GM23338 (cell line): ENCODE measurements around the gene EVC. TPM values are rescaled to one million over a fixed set of nuclear protein-coding genes. Genes with fewer than 3 reads are reported as not detected.

Experiments
- ATAC-seq: fragments of 200-7000 bp; cut with Tn5 transposase; 3 replicates; pipeline ENCODE4 v1.9.1; 2020
- DNase-seq: peaks from one replicate; pipeline ENCODE4 v3.0.0-alpha.2; 2015; ENCODE audit warnings: low spot score
- H2AFZ ChIP-seq: fragments of 200-600 bp; sonication (generic); 2 replicates; pipeline ENCODE4 v1.8.0; 2016; ENCODE audit warnings: antibody characterized with exemption, mild to moderate bottlenecking, moderate library complexity
- H3F3A ChIP-seq: fragments of 200-600 bp; sonication (generic); replicated peaks from 2 replicates; pipeline ENCODE4 v1.8.0; 2017; ENCODE audit warnings: antibody characterized with exemption, mixed run types, low read depth
- H3K27ac ChIP-seq: fragments of 200-600 bp; sonication (generic); 2 replicates; pipeline ENCODE4 v1.6.1; 2016; ENCODE audit warnings: low read depth
- H3K27me3 ChIP-seq: fragments of 200-600 bp; sonication (generic); 2 replicates; pipeline ENCODE4 v1.8.0; 2016; ENCODE audit warnings: mild to moderate bottlenecking, mixed run types, moderate library complexity; ENCODE audit not compliant: insufficient read depth
- H3K36me3 ChIP-seq: fragments of 200-600 bp; sonication (generic); 2 replicates; pipeline ENCODE4 v1.8.0; 2016; ENCODE audit warnings: mild to moderate bottlenecking; ENCODE audit not compliant: insufficient read depth
- H3K4me1 ChIP-seq: fragments of 200-600 bp; sonication (generic); 2 replicates; pipeline ENCODE4 v1.8.0; 2016; ENCODE audit warnings: mild to moderate bottlenecking, moderate library complexity; ENCODE audit not compliant: insufficient read depth
- H3K4me2 ChIP-seq: fragments of 200-600 bp; sonication (generic); 2 replicates; pipeline ENCODE4 v1.7.1; 2017; ENCODE audit warnings: mixed run types
- H3K4me3 ChIP-seq: fragments of 200-600 bp; sonication (generic); 2 replicates; pipeline ENCODE4 v1.6.1; 2016; ENCODE audit warnings: mixed run types
- H3K79me2 ChIP-seq: fragments of 200-600 bp; sonication (generic); replicated peaks from 2 replicates; pipeline ENCODE4 v1.8.0; 2017; ENCODE audit warnings: mild to moderate bottlenecking; ENCODE audit not compliant: insufficient read depth
- H3K9me2 ChIP-seq: fragments of 200-600 bp; sonication (generic); 2 replicates; pipeline ENCODE4 v1.8.0; 2017; ENCODE audit not compliant: insufficient read depth
- H4K20me1 ChIP-seq: fragments of 200-600 bp; sonication (generic); replicated peaks from 2 replicates; pipeline ENCODE4 v1.8.0; 2017; ENCODE audit warnings: mild to moderate bottlenecking; ENCODE audit not compliant: insufficient read depth
- H3K27ac Mint-ChIP-seq: 2 replicates; pipeline ENCODE4 v1.8.0; 2020; ENCODE audit warnings: inconsistent platforms, mild to moderate bottlenecking, moderate library complexity, mixed read lengths
- H3K27me3 Mint-ChIP-seq: 3 replicates; pipeline ENCODE4 v1.8.0; 2022; ENCODE audit warnings: low read depth, mild to moderate bottlenecking, moderate library complexity, mixed read lengths, inconsistent platforms; ENCODE audit not compliant: insufficient read depth, poor library complexity
- H3K36me3 Mint-ChIP-seq: 3 replicates; pipeline ENCODE4 v1.8.0; 2021; ENCODE audit warnings: low read depth, mild to moderate bottlenecking, inconsistent platforms, moderate library complexity, mixed read lengths
- H3K4me1 Mint-ChIP-seq: 3 replicates; pipeline ENCODE4 v1.8.0; 2020; ENCODE audit warnings: mild to moderate bottlenecking, inconsistent platforms, mixed read lengths
- H3K4me3 Mint-ChIP-seq: 3 replicates; pipeline ENCODE4 v1.8.0; 2021; ENCODE audit warnings: moderate library complexity, mild to moderate bottlenecking, inconsistent platforms, mixed read lengths
- H3K9me3 Mint-ChIP-seq: 3 replicates; pipeline ENCODE4 v1.8.0; 2020; ENCODE audit warnings: moderate library complexity, mild to moderate bottlenecking, inconsistent platforms, mixed read lengths
- CTCF ChIP-seq, 2 experiments: fragments of 200-600 bp in 1 of 2; sonication (generic) in 1 of 2; conservative IDR thresholded peaks; 2 replicates each; pipeline versions ENCODE4 v1.5.1 to v1.6.1; 2016 to 2017; ENCODE audit warnings: antibody characterized with exemption in 2 of 2, low read depth in 2 of 2, mild to moderate bottlenecking in 2 of 2, moderate library complexity in 1 of 2
- EZH2phosphoT487 ChIP-seq: fragments of 200-600 bp; sonication (generic); IDR thresholded peaks from one replicate; pipeline ENCODE4 v1.8.1; 2018; ENCODE audit warnings: antibody characterized with exemption; ENCODE audit not compliant: unreplicated experiment
- JUNB ChIP-seq: IDR thresholded peaks from one replicate; pipeline ENCODE4 v1.6.1; 2016; ENCODE audit warnings: antibody characterized with exemption; ENCODE audit not compliant: unreplicated experiment
- ZNF114 ChIP-seq: fragments of 250-450 bp; sonication (Bioruptor Pico); IDR thresholded peaks from 2 replicates; pipeline ENCODE4 v1.5.0; 2020; ENCODE audit warnings: mild to moderate bottlenecking, moderate library complexity
- ZNF331 ChIP-seq: fragments of 250-450 bp; sonication (Bioruptor Pico); IDR thresholded peaks from 2 replicates; pipeline ENCODE4 v1.5.0; 2020; ENCODE audit warnings: low read depth, mild to moderate bottlenecking, moderate library complexity
- ZNF462 ChIP-seq: fragments of 250-450 bp; sonication (Bioruptor Pico); IDR thresholded peaks from 2 replicates; pipeline ENCODE4 v1.5.0; 2020; ENCODE audit warnings: mild to moderate bottlenecking, moderate library complexity
- polyA plus RNA-seq: library from polyadenylated mRNA; unstranded; fragments of >200 nt; fragmentation: Nextera tagmentation; extraction: Ambion mirVana; gene quantifications from 2 replicates; pipeline ENCODE4 v1.2.1, GENCODE V29; 2016
- total RNA-seq: library from RNA; depleted of rRNA; stranded (reverse); fragments of >200 nt; shearing (Covaris generic); gene quantifications from 2 replicates; pipeline ENCODE4 v1.2.3, GENCODE V29; 2014
- TF ChIP-seq, protein P1 (sequence below): IDR thresholded peaks from 2 replicates; pipeline ENCODE4 v1.6.1; 2016; ENCODE audit warnings: antibody characterized with exemption

The EVC gene
- total and polyA plus RNA-seq, 2 experiments from 2014 or later, result 1.7 to 12.8 TPM

DNA sequence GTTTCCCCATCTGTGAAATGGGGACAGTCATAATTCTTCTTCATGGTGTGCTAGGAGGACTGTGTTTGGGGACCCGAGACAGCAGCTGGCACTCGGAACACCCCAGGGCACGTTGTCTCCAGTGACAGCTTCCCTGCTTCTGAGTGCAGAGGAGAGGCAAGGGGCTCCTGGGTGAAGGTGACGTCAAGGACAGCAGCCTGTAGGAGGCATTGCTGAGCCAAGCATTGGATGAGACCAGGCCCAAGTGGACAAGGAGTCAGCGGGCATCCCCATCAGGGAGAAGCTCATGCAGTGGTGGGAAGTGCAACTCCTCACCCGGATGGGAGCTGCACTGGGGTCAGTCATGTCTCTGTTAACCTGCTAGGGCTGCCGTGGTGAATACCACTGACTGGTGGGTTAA, 46.1 kb downstream of the EVC start (continued):
- TF ChIP-seq ZNF462 (CRISPR knock-in tag) (no peak), ZNF114 (no peak)

GRCh38 chr4:5757536-5757935, 46.5 kb downstream of the EVC start:
- Histone ChIP-seq H2AFZ (no peak overlapping the region), H3K79me2 (no peaks in the 10 kb centered on the region), H3K4me1 (peaks cover 7% of the 10 kb centered on the region), H3K9me2 (no peaks in the 10 kb centered on the region), H3K4me2 (no peak overlapping the region), H3K27ac (no peak overlapping the region), H4K20me1 (no peaks in the 10 kb centered on the region), H3K4me3 (no peak overlapping the region), H3K36me3 (no peaks in the 10 kb centered on the region), H3K27me3 (no peaks in the 10 kb centered on the region), H3F3A (no peaks in the 10 kb centered on the region)
- ATAC-seq, result no peak
- H3K36me3 Mint-ChIP-seq, result peaks cover 44% of the 10 kb centered on the region
- H3K4me3 Mint-ChIP-seq, result no peak overlapping the region
- peaks cover 27% of the 10 kb centered on the region for H3K4me1 Mint-ChIP-seq
- H3K9me3 Mint-ChIP-seq, result no peaks in the 10 kb centered on the region
- no peak overlapping the region for H3K27ac Mint-ChIP-seq
- no peak for DNase-seq
- H3K27me3 Mint-ChIP-seq, result peaks cover 4% of the 10 kb centered on the region
- TF ChIP-seq, protein P1, sequence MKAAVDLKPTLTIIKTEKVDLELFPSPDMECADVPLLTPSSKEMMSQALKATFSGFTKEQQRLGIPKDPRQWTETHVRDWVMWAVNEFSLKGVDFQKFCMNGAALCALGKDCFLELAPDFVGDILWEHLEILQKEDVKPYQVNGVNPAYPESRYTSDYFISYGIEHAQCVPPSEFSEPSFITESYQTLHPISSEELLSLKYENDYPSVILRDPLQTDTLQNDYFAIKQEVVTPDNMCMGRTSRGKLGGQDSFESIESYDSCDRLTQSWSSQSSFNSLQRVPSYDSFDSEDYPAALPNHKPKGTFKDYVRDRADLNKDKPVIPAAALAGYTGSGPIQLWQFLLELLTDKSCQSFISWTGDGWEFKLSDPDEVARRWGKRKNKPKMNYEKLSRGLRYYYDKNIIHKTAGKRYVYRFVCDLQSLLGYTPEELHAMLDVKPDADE, result no peak
- TF ChIP-seq EZH2phosphoT487, result no peak
- no peak for TF ChIP-seq CTCF (conservative IDR thresholded peaks at IDR 0.05; ENCODE audit: low read depth in 2 of 2)
- no peak for TF ChIP-seq ZNF462 (CRISPR knock-in tag)
- TF ChIP-seq JUNB, result no peak
- TF ChIP-seq ZNF331 (CRISPR knock-in tag), result no peak
